Activated CD8-positive, alpha-beta memory T cell treated with anti-CD3 and anti-CD28 coated beads for 4 hours (primary cell): ENCODE measurements around the gene TXNRD1.
A peak's percentile ranks its signal among the peaks of the same experiment; 100 is the strongest.

Experiments
- DNase-seq, 2 donors: peaks; one replicate each; pipeline ENCODE4 v3.0.0-alpha.2; 2020; ENCODE audit warnings: low read depth in 2 of 2

The TXNRD1 gene

GRCh38 chr12:104350211-104351056, 134.9 kb downstream of the TXNRD1 start:
- no peak for DNase-seq

GRCh38 chr12:104351057-104351983, 135.7 kb downstream of the TXNRD1 start:
- no peak for DNase-seq

GRCh38 chr12:104352106-104352713, 136.6 kb downstream of the TXNRD1 start:
- DNase-seq: no peak

GRCh38 chr12:104353012-104353981, 137.7 kb downstream of the TXNRD1 start:
- no peak for DNase-seq

GRCh38 chr12:104354167-104354867, 138.7 kb downstream of the TXNRD1 start:
- no peak for DNase-seq

GRCh38 chr12:104354868-104355570, 139.4 kb downstream of the TXNRD1 start:
- DNase-seq: no peak

- DNase-seq: no peak
These were observed 140.1 kb downstream of the TXNRD1 start for GRCh38 chr12:104355630-104356029.

- DNase-seq: no peak
These were observed 140.9 kb downstream of the TXNRD1 start for GRCh38 chr12:104356231-104357115.

- DNase-seq: no peak
These were observed 141.9 kb downstream of the TXNRD1 start for GRCh38 chr12:104357421-104357952.

GRCh38 chr12:104358353-104359003, 142.9 kb downstream of the TXNRD1 start:
- DNase-seq: peak; percentile 38 to 40

GRCh38 chr12:104359216-104359615, 143.6 kb downstream of the TXNRD1 start:
- DNase-seq: no peak

- DNase-seq: no peak
These were observed 144.6 kb downstream of the TXNRD1 start for GRCh38 chr12:104360157-104360556.

- DNase-seq: no peak
These were observed 145.6 kb downstream of the TXNRD1 start for GRCh38 chr12:104360983-104361707.

- no peak for DNase-seq
These were observed 150.4 kb downstream of the TXNRD1 start for GRCh38 chr12:104365921-104366410.

GRCh38 chr12:104369708-104370107, 154.1 kb downstream of the TXNRD1 start:
- no peak for DNase-seq

- DNase-seq: no peak
These were observed 155.7 kb downstream of the TXNRD1 start for GRCh38 chr12:104371043-104371870.
